Measurements from ENCODE around the gene TCTN3.
"Not testable (repeated sequence)": the region's sequence is repeated elsewhere in the genome, so short reads cannot be mapped to it uniquely, and the experiment has no call there.

- not testable (repeated sequence) for TF ChIP-seq POLR2A (IDR thresholded peaks at IDR 0.05; ENCODE audit: low read length); GATA1 (IDR thresholded peaks at IDR 0.05; ENCODE audit: low read depth, low read length)
Measured at GRCh38 chr10:95720745-95721144, 27.0 kb upstream of the TCTN3 start.
